Hepatocyte (in vitro differentiated cells): Measurements from ENCODE around the gene CDK14. TPM values are rescaled to one million over a fixed set of nuclear protein-coding genes. Genes with fewer than 3 reads are reported as not detected.

Experiments used
- DNase-seq: peaks from one replicate; pipeline ENCODE4 v3.0.0-alpha.2; 2016; ENCODE audit warnings: low spot score
- H2AFZ ChIP-seq: fragments of 200-600 bp; sonication (generic); 2 replicates; pipeline ENCODE4 v1.6.0; 2016; ENCODE audit warnings: antibody characterized with exemption, mild to moderate bottlenecking
- H3K27ac ChIP-seq: fragments of 200-600 bp; sonication (generic); 2 replicates; pipeline ENCODE4 v1.5.1; 2016; ENCODE audit warnings: mild to moderate bottlenecking
- H3K27me3 ChIP-seq: fragments of 200-600 bp; sonication (generic); 2 replicates; pipeline ENCODE4 v1.6.1; 2016
- H3K36me3 ChIP-seq: fragments of 200-600 bp; sonication (generic); replicated peaks from 2 replicates; pipeline ENCODE4 v1.5.1; 2016; ENCODE audit warnings: low read depth; ENCODE audit not compliant: insufficient read depth
- H3K4me1 ChIP-seq: fragments of 200-600 bp; sonication (generic); 2 replicates; pipeline ENCODE4 v1.5.1; 2016; ENCODE audit warnings: mild to moderate bottlenecking, moderate library complexity; ENCODE audit not compliant: insufficient read depth
- H3K4me2 ChIP-seq: fragments of 200-600 bp; sonication (generic); 2 replicates; pipeline ENCODE4 v1.6.0; 2016
- H3K4me3 ChIP-seq: fragments of 200-600 bp; sonication (generic); 2 replicates; pipeline ENCODE4 v1.5.1; 2016; ENCODE audit warnings: mild to moderate bottlenecking
- H3K79me2 ChIP-seq: fragments of 200-600 bp; sonication (generic); 2 replicates; pipeline ENCODE4 v1.6.0; 2017; ENCODE audit warnings: mild to moderate bottlenecking
- H3K9me2 ChIP-seq: fragments of 200-600 bp; sonication (generic); replicated peaks from 2 replicates; pipeline ENCODE4 v1.6.0; 2017; ENCODE audit warnings: mild to moderate bottlenecking; ENCODE audit not compliant: insufficient read depth
- H3K9me3 ChIP-seq: fragments of 200-600 bp; sonication (generic); 2 replicates; pipeline ENCODE4 v1.5.1; 2016; ENCODE audit warnings: low read depth, mild to moderate bottlenecking
- H4K20me1 ChIP-seq: fragments of 200-600 bp; sonication (generic); 2 replicates; pipeline ENCODE4 v1.6.0; 2016; ENCODE audit warnings: mild to moderate bottlenecking; ENCODE audit not compliant: insufficient read depth, poor library complexity, severe bottlenecking
- EZH2 ChIP-seq: fragments of 200-600 bp; sonication (generic); IDR thresholded peaks from 2 replicates; pipeline ENCODE4 v1.6.1; 2016; ENCODE audit warnings: antibody characterized with exemption, mild to moderate bottlenecking, borderline replicate concordance
- EZH2phosphoT487 ChIP-seq: fragments of 200-600 bp; sonication (generic); IDR thresholded peaks from one replicate; pipeline ENCODE4 v1.6.1; 2018; ENCODE audit warnings: antibody characterized with exemption, mild to moderate bottlenecking, low read depth, moderate library complexity; ENCODE audit not compliant: unreplicated experiment, severe bottlenecking
- WGBS: methylation state at CpG from one replicate; pipeline ENCODE4 v1.1.6; 2016; ENCODE audit warnings: low lambda C conversion rate; ENCODE audit errors: missing lambda C conversion rate; 5-methylcytosine and 5-hydroxymethylcytosine counted together
- polyA plus RNA-seq: library from polyadenylated mRNA; unstranded; fragments of >200 nt; fragmentation: Nextera tagmentation; extraction: Ambion mirVana; gene quantifications from 2 replicates; pipeline ENCODE4 v1.2.1, GENCODE V29; 2016
- total RNA-seq: library from RNA; depleted of rRNA; stranded (reverse); fragments of >200 nt; gene quantifications from 2 replicates; pipeline ENCODE4 v1.2.3, GENCODE V29; 2014
- TF ChIP-seq, protein P1 (sequence below): fragments of 200-600 bp; sonication (generic); IDR thresholded peaks from 2 replicates; pipeline ENCODE4 v1.5.1; 2016; ENCODE audit warnings: antibody characterized with exemption, mild to moderate bottlenecking; ENCODE audit not compliant: poor library complexity

The CDK14 gene
- 20.7 and 23.5 TPM in 2 replicates for total RNA-seq
- polyA plus RNA-seq: 8.6 and 15.2 TPM in 2 replicates

GRCh38 chr7:90595801-90596670 lies at the start of gene CDK14:
CDK14 (plus strand) TSS chr7:90596321; CDS start chr7:90596628, 307 bp downstream.
- Histone ChIP-seq H3K4me3 (peak within 1 kb of the TSS; percentile 88), H2AFZ (peak within 1 kb of the TSS; percentile 93), H3K79me2 (peaks cover 37% of the 10 kb centered on the region), H4K20me1 (peaks cover 7% of the 10 kb centered on the region), H3K27me3 (no peaks in the 10 kb centered on the region), H3K27ac (peak within 1 kb of the TSS; percentile 87), H3K36me3 (no peaks in the 10 kb centered on the region), H3K9me3 (no peaks in the 10 kb centered on the region), H3K9me2 (no peaks in the 10 kb centered on the region), H3K4me1 (no peaks in the 10 kb centered on the region), H3K4me2 (peak within 1 kb of the TSS; percentile 90)
- peak; percentile 92 for DNase-seq
- TF ChIP-seq EZH2 (no peak), EZH2phosphoT487 (no peak)
- TF ChIP-seq, protein P1, sequence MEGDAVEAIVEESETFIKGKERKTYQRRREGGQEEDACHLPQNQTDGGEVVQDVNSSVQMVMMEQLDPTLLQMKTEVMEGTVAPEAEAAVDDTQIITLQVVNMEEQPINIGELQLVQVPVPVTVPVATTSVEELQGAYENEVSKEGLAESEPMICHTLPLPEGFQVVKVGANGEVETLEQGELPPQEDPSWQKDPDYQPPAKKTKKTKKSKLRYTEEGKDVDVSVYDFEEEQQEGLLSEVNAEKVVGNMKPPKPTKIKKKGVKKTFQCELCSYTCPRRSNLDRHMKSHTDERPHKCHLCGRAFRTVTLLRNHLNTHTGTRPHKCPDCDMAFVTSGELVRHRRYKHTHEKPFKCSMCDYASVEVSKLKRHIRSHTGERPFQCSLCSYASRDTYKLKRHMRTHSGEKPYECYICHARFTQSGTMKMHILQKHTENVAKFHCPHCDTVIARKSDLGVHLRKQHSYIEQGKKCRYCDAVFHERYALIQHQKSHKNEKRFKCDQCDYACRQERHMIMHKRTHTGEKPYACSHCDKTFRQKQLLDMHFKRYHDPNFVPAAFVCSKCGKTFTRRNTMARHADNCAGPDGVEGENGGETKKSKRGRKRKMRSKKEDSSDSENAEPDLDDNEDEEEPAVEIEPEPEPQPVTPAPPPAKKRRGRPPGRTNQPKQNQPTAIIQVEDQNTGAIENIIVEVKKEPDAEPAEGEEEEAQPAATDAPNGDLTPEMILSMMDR: peak; percentile 43
- WGBS: 0% methylated on average over 18 of the region's 118 CpGs

DNA sequence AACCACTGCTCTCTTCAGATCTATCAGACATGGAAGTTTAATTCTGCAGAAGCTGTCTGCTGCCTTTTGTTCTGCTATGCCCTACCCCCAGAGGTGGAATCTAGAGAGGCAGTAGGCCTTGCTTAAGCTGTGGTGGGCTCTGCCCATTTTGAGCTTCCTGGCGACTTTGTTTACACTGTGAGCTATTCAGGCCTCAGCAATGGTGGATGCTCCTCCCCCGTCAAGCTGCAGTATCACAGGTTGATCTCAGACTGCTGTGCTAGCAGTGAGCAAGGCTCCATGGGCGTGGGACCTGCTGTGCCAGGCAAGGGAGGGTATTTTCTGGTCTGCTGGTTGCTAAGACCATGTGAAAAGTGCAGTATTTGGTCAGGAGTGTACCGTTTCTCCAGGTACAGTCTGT lies 45.1 kb upstream of the CDK14 start:
- no peaks in the 10 kb centered on the region for H3K27me3 ChIP-seq
- no peak for DNase-seq
- 58% methylated on average over 4 of the region's 4 CpGs for WGBS
- no peak overlapping the region for H2AFZ ChIP-seq
- no peaks in the 10 kb centered on the region for H4K20me1 ChIP-seq
- no peaks in the 10 kb centered on the region for H3K36me3 ChIP-seq
- H3K4me1 ChIP-seq: no peaks in the 10 kb centered on the region
- H3K9me3 ChIP-seq: no peaks in the 10 kb centered on the region
- TF ChIP-seq EZH2: no peak
- H3K79me2 ChIP-seq: no peaks in the 10 kb centered on the region
- H3K27ac ChIP-seq: no peak overlapping the region
- no peak overlapping the region for H3K4me3 ChIP-seq
- H3K9me2 ChIP-seq: no peaks in the 10 kb centered on the region
- H3K4me2 ChIP-seq: no peak overlapping the region

- Histone ChIP-seq H3K79me2 (no peaks in the 10 kb centered on the region), H3K27me3 (no peaks in the 10 kb centered on the region), H3K4me3 (no peak overlapping the region), H3K36me3 (no peaks in the 10 kb centered on the region), H2AFZ (no peak overlapping the region), H3K9me2 (no peaks in the 10 kb centered on the region), H3K4me1 (no peaks in the 10 kb centered on the region), H3K27ac (no peak overlapping the region), H3K4me2 (no peak overlapping the region), H3K9me3 (no peaks in the 10 kb centered on the region), H4K20me1 (no peaks in the 10 kb centered on the region)
- WGBS: 87% methylated on average over 1 of the region's 1 CpG
- no peak for DNase-seq
- TF ChIP-seq EZH2: no peak
- TF ChIP-seq, protein P1: peak; percentile 45
These were observed 43.6 kb upstream of the CDK14 start for GRCh38 chr7:90552521-90552920.

GRCh38 chr7:90560730-90561129 lies 35.4 kb upstream of the CDK14 start:
- TF ChIP-seq EZH2: no peak
- TF ChIP-seq, protein P1: no peak
- TF ChIP-seq EZH2phosphoT487: no peak

More at GRCh38 chr7:90560730-90561129, 35.4 kb upstream of the CDK14 start:
- H3K79me2 ChIP-seq: no peaks in the 10 kb centered on the region
- WGBS: 82% methylated on average over 1 of the region's 1 CpG
- no peak overlapping the region for H2AFZ ChIP-seq
- no peaks in the 10 kb centered on the region for H3K9me2 ChIP-seq
- H3K4me1 ChIP-seq: no peaks in the 10 kb centered on the region
- H3K4me3 ChIP-seq: no peak overlapping the region
- no peak overlapping the region for H3K4me2 ChIP-seq
- H3K9me3 ChIP-seq: no peaks in the 10 kb centered on the region
- no peaks in the 10 kb centered on the region for H3K27me3 ChIP-seq
- DNase-seq: no peak
- H4K20me1 ChIP-seq: no peaks in the 10 kb centered on the region
- H3K36me3 ChIP-seq: no peaks in the 10 kb centered on the region
- H3K27ac ChIP-seq: no peak overlapping the region
